Measurements from ENCODE around the gene C19orf53. TPM values are rescaled to one million over a fixed set of nuclear protein-coding genes. Genes with fewer than 3 reads are reported as not detected.

Gene C19orf53
- 100 to 1,000 TPM; 135 to 174 TPM for polyA plus RNA-seq

- WGBS, 2 donors = 0 to 1% methylated on average over 61 of the region's 61 CpGs
- Histone ChIP-seq H3K4me3 (ENCODE audit: low read depth in 1 of 2, low read length in 2 of 2) (peak within 1 kb of the TSS; percentile 94 to 98), H3K4me1 (ENCODE audit: control insufficient read depth in 2 of 2, insufficient read depth in 2 of 2, low read length in 1 of 2) (peaks cover 0 to 2% of the 10 kb centered on the region in 2 donors), H3K27me3 (ENCODE audit: control insufficient read depth in 1 of 2, insufficient read depth in 2 of 2, low read length in 2 of 2) (no peaks in the 10 kb centered on the region), H3K36me3 (ENCODE audit: control insufficient read depth in 2 of 2, insufficient read depth in 2 of 2, low read length in 1 of 2) (peaks cover 0 to 17% of the 10 kb centered on the region in 2 donors), H3K27ac (ENCODE audit: low read depth in 2 of 2, low read length in 1 of 2) (peak within 1 kb of the TSS; percentile 94), H3K9me3 (ENCODE audit: control insufficient read depth in 2 of 2, insufficient read depth in 1 of 2, low read depth in 1 of 2, low read length in 1 of 2) (no peaks in the 10 kb centered on the region)
These were observed at the start of gene C19orf53 for GRCh38 chr19:13774217-13775191. Gene C19orf53 (plus strand): TSS chr19:13774456. CDS start chr19:13774478, 22 bp downstream.

DNA sequence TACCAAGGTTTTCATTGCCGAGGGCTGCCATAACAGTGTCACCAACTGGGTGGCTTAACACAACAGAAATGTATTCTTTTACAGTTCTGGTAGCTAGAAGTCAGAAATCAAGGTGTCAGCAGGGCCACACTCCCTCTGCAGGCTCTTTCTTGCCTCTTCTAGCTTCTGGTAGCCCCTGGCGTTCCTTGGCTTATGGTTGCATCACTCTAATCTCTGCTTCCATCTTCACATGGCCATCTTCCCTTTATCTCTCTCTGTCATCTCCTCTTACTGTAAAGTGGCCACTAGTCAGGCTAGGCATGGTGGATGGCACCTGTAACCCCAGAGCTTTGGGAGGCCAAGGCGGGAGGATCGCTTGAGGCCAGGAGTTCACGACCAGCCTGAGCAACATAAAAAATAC, 47.9 kb upstream of the C19orf53 start:
- WGBS, 2 donors = 95 to 98% methylated on average over 5 of the region's 5 CpGs

DNA sequence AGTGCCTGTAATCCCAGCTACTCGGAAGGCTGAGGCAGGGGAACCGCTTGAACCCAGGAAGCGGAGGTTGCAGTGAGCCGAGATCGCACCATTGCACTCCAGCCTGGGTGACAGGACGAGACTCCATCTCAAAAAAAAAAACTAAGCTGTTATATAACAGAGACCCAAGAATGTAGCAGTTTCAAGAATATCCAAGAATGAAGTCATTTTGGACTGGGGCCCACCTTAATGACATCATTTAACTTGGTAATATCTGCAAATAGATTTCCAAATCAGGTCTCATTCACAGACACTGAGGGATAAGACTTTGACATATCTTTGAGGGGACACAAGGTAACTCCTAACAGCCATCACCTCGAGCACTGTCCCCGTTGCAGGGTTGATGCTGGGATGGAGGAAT, 46.5 kb upstream of the C19orf53 start:
- 68 to 74% methylated on average over 8 of the region's 8 CpGs for WGBS, 2 donors
- Histone ChIP-seq H3K36me3 (ENCODE audit: control insufficient read depth in 2 of 2, insufficient read depth in 2 of 2, low read length in 1 of 2) (no peaks in the 10 kb centered on the region), H3K4me3 (ENCODE audit: low read depth in 1 of 2, low read length in 2 of 2) (no peak overlapping the region), H3K27me3 (ENCODE audit: control insufficient read depth in 1 of 2, insufficient read depth in 2 of 2, low read length in 2 of 2) (no peaks in the 10 kb centered on the region), H3K27ac (ENCODE audit: low read depth in 2 of 2, low read length in 1 of 2) (no peak overlapping the region), H3K9me3 (ENCODE audit: control insufficient read depth in 2 of 2, insufficient read depth in 1 of 2, low read depth in 1 of 2, low read length in 1 of 2) (no peaks in the 10 kb centered on the region), H3K4me1 (ENCODE audit: control insufficient read depth in 2 of 2, insufficient read depth in 2 of 2, low read length in 1 of 2) (peaks cover 0 to 3% of the 10 kb centered on the region in 2 donors)

More for the DNA sequence above, 47.9 kb upstream of the C19orf53 start:
- Histone ChIP-seq H3K9me3 (ENCODE audit: control insufficient read depth in 2 of 2, insufficient read depth in 1 of 2, low read depth in 1 of 2, low read length in 1 of 2) (no peaks in the 10 kb centered on the region), H3K4me3 (ENCODE audit: low read depth in 1 of 2, low read length in 2 of 2) (no peak overlapping the region), H3K36me3 (ENCODE audit: control insufficient read depth in 2 of 2, insufficient read depth in 2 of 2, low read length in 1 of 2) (no peaks in the 10 kb centered on the region), H3K27me3 (ENCODE audit: control insufficient read depth in 1 of 2, insufficient read depth in 2 of 2, low read length in 2 of 2) (no peaks in the 10 kb centered on the region), H3K27ac (ENCODE audit: low read depth in 2 of 2, low read length in 1 of 2) (no peak overlapping the region), H3K4me1 (ENCODE audit: control insufficient read depth in 2 of 2, insufficient read depth in 2 of 2, low read length in 1 of 2) (peaks cover 0 to 3% of the 10 kb centered on the region in 2 donors)

DNA sequence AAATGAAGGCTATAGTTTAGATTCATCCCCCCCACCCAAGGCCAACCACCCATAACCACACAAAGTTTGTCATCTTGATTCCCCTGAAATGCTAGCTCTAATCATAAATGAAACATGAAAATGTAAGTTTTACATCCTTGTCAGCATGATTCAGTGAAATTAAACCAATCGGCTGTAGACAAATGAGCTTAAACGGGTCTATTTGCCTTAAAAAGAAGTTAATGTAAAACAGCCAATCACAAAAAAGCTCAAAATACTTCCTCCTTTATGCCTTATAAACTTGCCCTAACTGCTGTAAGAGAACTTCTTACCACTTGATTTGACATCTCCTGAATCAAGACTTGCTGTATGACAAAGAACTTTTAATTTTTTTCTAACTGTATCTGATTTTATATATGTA, 44.4 kb upstream of the C19orf53 start:
- WGBS, 2 donors = 44% methylated on average over 2 of the region's 2 CpGs
- peaks cover 0 to 3% of the 10 kb centered on the region in 2 donors for H3K4me1 ChIP-seq (ENCODE audit: control insufficient read depth in 2 of 2, insufficient read depth in 2 of 2, low read length in 1 of 2)
- H3K27ac ChIP-seq (ENCODE audit: low read depth in 2 of 2, low read length in 1 of 2) = no peak overlapping the region
- H3K36me3 ChIP-seq (ENCODE audit: control insufficient read depth in 2 of 2, insufficient read depth in 2 of 2, low read length in 1 of 2) = no peaks in the 10 kb centered on the region
- H3K9me3 ChIP-seq (ENCODE audit: control insufficient read depth in 2 of 2, insufficient read depth in 1 of 2, low read depth in 1 of 2, low read length in 1 of 2) = no peaks in the 10 kb centered on the region
- H3K27me3 ChIP-seq (ENCODE audit: control insufficient read depth in 1 of 2, insufficient read depth in 2 of 2, low read length in 2 of 2) = no peaks in the 10 kb centered on the region
- no peak overlapping the region for H3K4me3 ChIP-seq (ENCODE audit: low read depth in 1 of 2, low read length in 2 of 2)

GRCh38 chr19:13731147-13731964, 42.9 kb upstream of the C19orf53 start:
- WGBS, 2 donors = 0% methylated on average over 39 of the region's 39 CpGs
- peak overlapping the region; percentile 96 to 98 for H3K27ac ChIP-seq (ENCODE audit: low read depth in 2 of 2, low read length in 1 of 2)
- peak overlapping the region; percentile 54 to 57 for H3K4me3 ChIP-seq (ENCODE audit: low read depth in 1 of 2, low read length in 2 of 2)
- no peaks in the 10 kb centered on the region for H3K27me3 ChIP-seq (ENCODE audit: control insufficient read depth in 1 of 2, insufficient read depth in 2 of 2, low read length in 2 of 2)
- H3K9me3 ChIP-seq (ENCODE audit: control insufficient read depth in 2 of 2, insufficient read depth in 1 of 2, low read depth in 1 of 2, low read length in 1 of 2) = no peaks in the 10 kb centered on the region
- peaks cover 0 to 3% of the 10 kb centered on the region in 2 donors for H3K4me1 ChIP-seq (ENCODE audit: control insufficient read depth in 2 of 2, insufficient read depth in 2 of 2, low read length in 1 of 2)
- no peaks in the 10 kb centered on the region for H3K36me3 ChIP-seq (ENCODE audit: control insufficient read depth in 2 of 2, insufficient read depth in 2 of 2, low read length in 1 of 2)

DNA sequence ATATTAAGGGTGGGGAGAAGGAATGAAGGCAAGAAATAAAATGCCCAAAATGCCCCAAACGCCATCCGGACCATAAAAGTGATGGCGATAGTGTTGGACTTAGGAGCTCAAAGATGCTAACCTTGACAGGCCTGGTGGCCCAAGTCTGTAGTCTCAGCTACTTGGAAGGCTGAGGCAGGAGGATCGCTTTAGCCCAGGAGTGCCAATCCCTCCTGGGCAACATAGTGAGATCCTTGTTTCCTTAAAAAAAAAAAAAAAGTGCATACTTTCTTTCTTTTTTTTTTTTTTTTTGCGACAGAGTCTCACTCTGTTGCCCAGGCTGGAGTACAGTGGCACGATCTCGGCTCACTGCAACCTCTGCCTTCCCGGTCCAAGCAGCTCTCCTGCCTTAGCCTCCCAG, 41.9 kb upstream of the C19orf53 start:
- Histone ChIP-seq H3K4me3 (ENCODE audit: low read depth in 1 of 2, low read length in 2 of 2) (peak overlapping the region in 1 of 2 donors; percentile 57), H3K9me3 (ENCODE audit: control insufficient read depth in 2 of 2, insufficient read depth in 1 of 2, low read depth in 1 of 2, low read length in 1 of 2) (no peaks in the 10 kb centered on the region), H3K36me3 (ENCODE audit: control insufficient read depth in 2 of 2, insufficient read depth in 2 of 2, low read length in 1 of 2) (no peaks in the 10 kb centered on the region), H3K4me1 (ENCODE audit: control insufficient read depth in 2 of 2, insufficient read depth in 2 of 2, low read length in 1 of 2) (peaks cover 0 to 3% of the 10 kb centered on the region in 2 donors), H3K27ac (ENCODE audit: low read depth in 2 of 2, low read length in 1 of 2) (no peak overlapping the region), H3K27me3 (ENCODE audit: control insufficient read depth in 1 of 2, insufficient read depth in 2 of 2, low read length in 2 of 2) (no peaks in the 10 kb centered on the region)
- 87 to 89% methylated on average over 7 to 8 of the region's 8 CpGs for WGBS, 2 donors

DNA sequence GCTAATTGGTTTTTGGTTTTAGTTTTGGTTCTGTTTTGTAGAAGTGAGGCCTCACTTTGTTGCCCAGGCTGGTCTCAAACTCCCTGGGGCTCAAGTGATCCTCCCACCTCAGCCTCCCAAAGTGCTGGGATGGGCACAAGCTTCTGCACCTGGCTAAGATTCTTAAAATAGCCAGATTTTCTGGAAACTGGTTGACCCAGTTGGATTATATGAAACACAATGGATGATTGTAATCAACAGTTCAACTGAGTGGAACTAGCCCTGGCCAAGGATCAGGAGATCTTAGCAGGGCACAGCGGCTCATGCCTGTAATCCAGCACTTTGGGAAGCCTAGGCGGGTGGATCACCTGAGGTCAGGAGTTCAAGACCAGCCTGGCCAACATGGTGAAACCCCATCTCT, 39.5 kb upstream of the C19orf53 start:
- H3K4me1 ChIP-seq (ENCODE audit: control insufficient read depth in 2 of 2, insufficient read depth in 2 of 2, low read length in 1 of 2) = peaks cover 0 to 3% of the 10 kb centered on the region in 2 donors
- no peaks in the 10 kb centered on the region for H3K27me3 ChIP-seq (ENCODE audit: control insufficient read depth in 1 of 2, insufficient read depth in 2 of 2, low read length in 2 of 2)
- H3K36me3 ChIP-seq (ENCODE audit: control insufficient read depth in 2 of 2, insufficient read depth in 2 of 2, low read length in 1 of 2) = no peaks in the 10 kb centered on the region
- H3K27ac ChIP-seq (ENCODE audit: low read depth in 2 of 2, low read length in 1 of 2) = no peak overlapping the region
- 59 to 70% methylated on average over 2 of the region's 2 CpGs for WGBS, 2 donors
- no peaks in the 10 kb centered on the region for H3K9me3 ChIP-seq (ENCODE audit: control insufficient read depth in 2 of 2, insufficient read depth in 1 of 2, low read depth in 1 of 2, low read length in 1 of 2)
- H3K4me3 ChIP-seq (ENCODE audit: low read depth in 1 of 2, low read length in 2 of 2) = no peak overlapping the region

DNA sequence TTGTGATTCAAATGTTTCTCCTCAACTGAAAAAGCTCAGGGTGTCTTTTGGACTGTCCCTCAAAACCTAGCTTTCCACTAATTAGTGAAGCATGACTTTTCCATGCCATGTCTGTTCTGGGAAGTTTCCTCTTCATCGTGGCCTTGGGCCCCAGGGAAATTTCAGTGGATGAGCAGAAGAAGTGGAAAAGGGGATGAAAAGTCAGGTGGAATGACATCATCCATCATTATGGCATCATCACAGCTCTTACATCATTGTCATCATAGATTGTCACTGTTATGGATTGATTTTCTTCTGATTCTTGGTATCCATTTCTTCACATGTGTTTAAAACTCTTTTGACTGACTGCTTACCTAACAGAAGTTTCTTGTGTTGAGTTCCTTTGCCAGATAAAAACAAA, 36.2 kb upstream of the C19orf53 start:
- H3K27me3 ChIP-seq (ENCODE audit: control insufficient read depth in 1 of 2, insufficient read depth in 2 of 2, low read length in 2 of 2) = no peaks in the 10 kb centered on the region
- H3K4me1 ChIP-seq (ENCODE audit: control insufficient read depth in 2 of 2, insufficient read depth in 2 of 2, low read length in 1 of 2) = no peaks in the 10 kb centered on the region
- H3K4me3 ChIP-seq (ENCODE audit: low read depth in 1 of 2, low read length in 2 of 2) = no peak overlapping the region
- 90 to 96% methylated on average over 1 of the region's 1 CpG for WGBS, 2 donors
- H3K27ac ChIP-seq (ENCODE audit: low read depth in 2 of 2, low read length in 1 of 2) = no peak overlapping the region
- H3K9me3 ChIP-seq (ENCODE audit: control insufficient read depth in 2 of 2, insufficient read depth in 1 of 2, low read depth in 1 of 2, low read length in 1 of 2) = no peaks in the 10 kb centered on the region
- H3K36me3 ChIP-seq (ENCODE audit: control insufficient read depth in 2 of 2, insufficient read depth in 2 of 2, low read length in 1 of 2) = no peaks in the 10 kb centered on the region

GRCh38 chr19:13741893-13742292, 32.4 kb upstream of the C19orf53 start:
- no peaks in the 10 kb centered on the region for H3K36me3 ChIP-seq (ENCODE audit: control insufficient read depth in 2 of 2, insufficient read depth in 2 of 2, low read length in 1 of 2)
- H3K27me3 ChIP-seq (ENCODE audit: control insufficient read depth in 1 of 2, insufficient read depth in 2 of 2, low read length in 2 of 2) = no peaks in the 10 kb centered on the region
- H3K9me3 ChIP-seq (ENCODE audit: control insufficient read depth in 2 of 2, insufficient read depth in 1 of 2, low read depth in 1 of 2, low read length in 1 of 2) = no peaks in the 10 kb centered on the region
- no peak overlapping the region for H3K27ac ChIP-seq (ENCODE audit: low read depth in 2 of 2, low read length in 1 of 2)
- 93 to 99% methylated on average over 2 of the region's 2 CpGs for WGBS, 2 donors
- no peak overlapping the region for H3K4me3 ChIP-seq (ENCODE audit: low read depth in 1 of 2, low read length in 2 of 2)
- no peaks in the 10 kb centered on the region for H3K4me1 ChIP-seq (ENCODE audit: control insufficient read depth in 2 of 2, insufficient read depth in 2 of 2, low read length in 1 of 2)

Data from esophagus (tissue), 2 donors.